CD4-positive, alpha-beta T cell treated with Interferon gamma for 1 hour (primary cell): ENCODE measurements around the gene PCID2.
A peak's percentile ranks its signal among the peaks of the same experiment; 100 is the strongest.

ENCODE experiments used
- DNase-seq: peaks from one replicate; pipeline ENCODE4 v3.0.0-alpha.2; 2020

PCID2 gene

DNA sequence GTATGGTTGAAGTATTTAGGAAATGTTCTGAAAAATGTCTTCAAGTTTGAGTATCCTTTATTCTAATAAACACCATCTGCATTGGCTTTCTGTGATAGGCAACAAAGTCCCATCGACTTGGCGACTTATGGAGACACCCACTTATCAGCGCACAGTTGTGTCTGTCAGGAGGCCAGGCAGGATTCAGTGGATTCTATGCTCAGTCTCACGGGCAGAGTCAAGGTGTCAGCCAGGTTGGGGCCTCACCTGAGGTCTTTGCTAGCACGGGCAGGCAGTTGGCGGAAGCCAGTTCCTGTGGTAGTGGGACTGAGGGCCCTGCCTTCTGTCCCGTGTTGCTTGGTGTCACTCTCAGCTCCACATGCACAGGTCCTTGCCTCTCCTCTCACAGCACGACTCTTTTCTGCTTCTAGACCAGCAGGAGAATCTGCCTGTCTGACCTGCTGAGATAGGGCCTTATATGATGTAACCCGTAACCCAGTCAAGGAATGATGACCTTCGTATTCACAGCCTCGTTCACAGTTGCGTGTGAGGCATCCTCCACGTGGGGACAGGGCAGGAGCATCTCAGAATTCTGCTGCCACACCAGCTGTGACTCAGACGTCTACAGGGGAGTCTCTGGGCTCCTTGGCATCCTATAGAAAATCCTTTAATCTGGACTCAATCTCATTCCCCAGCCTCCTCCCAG is 10.9 kb upstream of the PCID2 start:
- DNase-seq = no peak

DNA sequence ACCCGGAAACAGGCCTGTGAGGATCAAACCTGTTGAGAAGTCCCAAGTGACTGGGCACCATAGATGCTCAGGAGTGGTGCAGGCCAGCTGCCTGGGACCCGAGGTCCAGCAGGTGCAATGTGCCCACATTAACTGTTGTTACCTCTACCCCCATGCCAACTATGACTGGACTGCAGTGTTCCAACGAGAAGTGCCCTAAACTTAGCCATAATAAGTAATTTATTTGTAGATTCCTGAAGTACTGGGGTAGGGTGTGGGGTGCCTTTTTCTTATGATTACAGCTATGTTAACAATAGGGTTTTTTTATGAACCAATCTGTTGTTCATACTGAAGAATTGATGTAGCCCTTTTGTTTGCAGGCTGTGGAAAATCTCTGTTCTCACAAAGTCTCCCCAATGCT is 10.1 kb upstream of the PCID2 start:
- DNase-seq = no peak

DNA sequence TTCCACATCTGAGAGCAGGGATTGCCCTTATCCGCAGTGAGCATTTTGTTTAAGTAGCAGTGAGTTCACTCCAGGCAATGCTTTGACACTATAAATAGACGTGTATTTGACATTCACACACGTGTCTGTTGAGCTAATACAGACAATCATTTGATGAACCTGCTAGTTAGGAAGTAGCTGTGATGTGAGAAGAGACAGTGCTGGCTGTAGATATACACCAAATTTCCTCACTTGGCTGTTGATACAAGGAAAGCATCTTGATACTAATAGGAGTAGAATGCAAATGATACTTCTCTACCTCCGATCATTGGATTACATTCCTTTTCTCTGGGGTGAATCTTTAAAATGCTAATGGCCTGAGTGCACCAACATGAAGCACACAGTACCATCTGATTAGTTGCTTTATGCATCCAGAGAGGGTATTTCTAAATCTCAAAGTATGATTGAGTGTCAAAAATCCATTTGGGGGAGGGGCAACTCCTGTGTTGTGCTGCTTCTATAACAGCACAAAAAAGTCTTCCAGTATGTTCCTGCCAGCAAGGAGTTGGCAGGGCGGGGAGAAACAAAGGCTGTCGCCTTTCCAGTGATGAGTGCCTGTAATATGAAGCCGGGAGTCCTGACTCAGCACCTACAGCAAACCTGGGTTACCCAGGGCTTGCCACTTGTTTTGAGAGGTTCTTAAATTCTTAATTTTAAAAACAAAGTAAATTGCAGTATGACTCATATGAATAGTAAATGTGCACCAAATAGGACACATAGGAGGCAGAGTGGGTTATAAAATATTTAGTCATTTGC is 8.0 kb upstream of the PCID2 start:
- no peak for DNase-seq

DNA sequence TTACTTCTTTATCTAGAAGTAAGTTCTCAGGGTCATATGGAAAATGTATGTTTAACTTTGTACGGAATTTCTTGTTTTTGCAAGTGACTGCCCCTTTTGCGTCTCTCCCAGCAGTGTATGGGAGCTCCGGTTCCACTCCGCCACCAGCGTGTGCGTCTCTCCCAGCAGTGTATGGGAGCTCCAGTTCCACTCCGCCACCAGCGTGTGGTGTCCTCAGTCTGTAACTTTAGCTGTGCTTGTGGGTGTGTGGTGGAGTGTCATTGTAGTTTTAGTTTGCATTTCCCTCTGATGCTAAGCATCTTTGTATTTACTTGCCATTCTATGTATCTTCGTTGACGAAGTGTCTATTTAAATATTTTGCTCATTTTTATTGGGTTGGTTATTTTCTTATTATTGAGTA is 3.3 kb upstream of the PCID2 start:
- no peak for DNase-seq

GRCh38 chr13:113210833-113211232 is 2.4 kb upstream of the PCID2 start:
- DNase-seq = no peak

- DNase-seq = peak; percentile 78
Observed at GRCh38 chr13:113209759-113210421, 1.4 kb upstream of the PCID2 start.

DNA sequence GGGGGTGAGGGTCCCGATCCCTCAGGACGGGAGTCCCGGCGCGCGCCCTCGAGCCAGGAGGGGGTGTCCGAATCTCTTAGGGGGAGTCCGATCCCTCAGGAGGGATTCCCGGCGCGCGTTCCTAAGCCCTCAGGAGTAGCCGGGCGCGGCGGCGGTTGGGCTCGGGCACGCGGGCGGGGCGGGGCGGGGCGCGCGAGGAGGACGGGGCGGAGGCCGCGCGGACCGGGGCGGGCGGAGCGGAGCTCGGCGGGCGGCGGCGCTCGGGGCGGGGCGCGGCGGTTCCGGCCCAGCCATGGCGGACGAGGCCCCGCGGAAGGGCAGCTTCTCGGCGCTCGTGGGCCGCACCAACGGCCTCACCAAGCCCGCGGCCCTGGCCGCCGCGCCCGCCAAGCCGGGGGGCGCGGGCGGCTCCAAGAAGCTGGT is 878 bp upstream of the PCID2 start, which contains the start of gene CUL4A:
Gene CUL4A (plus strand): TSS at position 278 of the 423 bp plus-strand sequence. CDS start 15 bp downstream, at position 293.
- DNase-seq = peak; percentile 66

DNA sequence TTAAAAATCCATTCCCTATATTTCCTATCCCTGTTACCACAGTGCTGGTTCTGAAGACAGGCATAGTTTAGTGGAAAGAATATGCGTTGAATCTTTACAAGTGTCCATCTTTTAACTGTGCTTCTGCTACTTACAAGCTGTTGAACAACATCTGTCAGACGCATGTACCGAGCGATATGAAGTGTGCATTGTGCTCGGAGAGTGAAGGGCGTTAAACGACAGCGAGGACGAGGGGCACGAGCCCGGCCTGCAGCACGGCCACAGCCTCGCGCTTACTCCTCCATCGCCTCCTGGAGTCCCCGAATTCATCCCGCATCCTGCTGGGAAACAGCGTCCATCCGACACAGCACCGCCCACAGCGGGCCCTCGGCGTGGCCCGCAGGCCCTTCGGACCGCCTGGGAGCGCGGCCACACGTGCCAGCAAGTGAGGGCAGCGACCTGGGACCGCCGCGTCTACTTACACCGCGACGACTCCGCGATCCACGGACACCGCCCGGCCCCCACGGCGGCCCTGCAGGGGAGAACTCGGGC is 514 bp downstream of the PCID2 start:
- DNase-seq = no peak

DNA sequence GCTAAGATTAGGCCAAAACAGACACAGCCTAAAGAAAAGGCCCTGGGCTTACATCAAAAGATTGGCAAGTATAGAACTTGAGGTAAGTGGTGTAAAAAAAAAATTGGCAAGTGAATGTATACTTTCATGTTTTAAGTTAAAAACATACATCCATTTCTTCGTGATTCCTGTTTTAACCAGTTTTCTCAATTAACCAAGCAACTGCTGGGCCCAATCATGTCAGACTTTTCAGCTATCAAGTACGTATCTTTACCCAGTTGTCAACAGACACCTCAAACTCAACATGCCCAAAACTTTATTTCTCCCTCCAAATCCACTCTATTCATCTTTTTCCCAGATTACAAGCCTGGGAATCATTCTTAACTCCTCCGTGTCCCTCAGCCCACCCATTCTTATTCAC is 1.0 kb downstream of the PCID2 start:
- DNase-seq = no peak

DNA sequence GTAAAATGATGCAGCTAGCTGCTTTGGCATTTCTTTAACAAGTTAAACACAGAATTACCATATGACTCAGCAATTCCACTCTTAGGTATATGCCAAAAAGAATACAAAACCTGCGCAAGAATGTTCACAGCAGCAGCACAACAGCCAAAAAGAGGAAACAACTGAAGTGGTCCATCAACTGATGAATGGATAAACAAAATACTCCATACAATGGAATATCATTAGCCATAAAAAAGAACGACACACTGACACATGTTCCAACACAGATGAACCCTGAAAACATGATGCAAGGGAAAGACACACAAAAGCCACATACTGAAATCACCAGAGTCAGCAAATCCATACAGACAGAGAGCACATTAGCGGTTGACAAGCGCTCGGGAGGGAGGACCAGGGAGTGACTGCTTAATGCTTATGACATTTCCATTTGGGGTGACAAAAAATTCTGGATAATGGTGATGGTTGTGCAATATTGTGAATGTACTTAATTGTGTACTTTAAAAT is 3.0 kb downstream of the PCID2 start:
- no peak for DNase-seq

DNA sequence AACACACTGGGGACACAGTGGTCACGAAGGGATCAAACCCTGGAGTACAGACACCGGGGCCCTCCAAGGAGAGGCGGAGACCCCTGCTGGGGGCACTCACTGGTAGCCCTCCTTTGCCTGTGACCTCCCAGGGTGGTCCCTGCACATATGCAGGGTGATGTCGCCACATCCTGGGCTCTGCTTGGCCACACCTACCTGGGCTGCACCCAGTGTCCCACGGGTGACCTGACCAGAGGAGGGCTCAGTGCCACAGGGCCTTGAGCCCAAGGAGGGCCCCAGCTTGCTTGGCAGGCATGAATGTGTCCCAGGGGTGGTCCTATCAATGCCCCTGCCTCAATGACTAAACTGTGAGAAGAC is 4.1 kb downstream of the PCID2 start:
- DNase-seq = no peak

DNA sequence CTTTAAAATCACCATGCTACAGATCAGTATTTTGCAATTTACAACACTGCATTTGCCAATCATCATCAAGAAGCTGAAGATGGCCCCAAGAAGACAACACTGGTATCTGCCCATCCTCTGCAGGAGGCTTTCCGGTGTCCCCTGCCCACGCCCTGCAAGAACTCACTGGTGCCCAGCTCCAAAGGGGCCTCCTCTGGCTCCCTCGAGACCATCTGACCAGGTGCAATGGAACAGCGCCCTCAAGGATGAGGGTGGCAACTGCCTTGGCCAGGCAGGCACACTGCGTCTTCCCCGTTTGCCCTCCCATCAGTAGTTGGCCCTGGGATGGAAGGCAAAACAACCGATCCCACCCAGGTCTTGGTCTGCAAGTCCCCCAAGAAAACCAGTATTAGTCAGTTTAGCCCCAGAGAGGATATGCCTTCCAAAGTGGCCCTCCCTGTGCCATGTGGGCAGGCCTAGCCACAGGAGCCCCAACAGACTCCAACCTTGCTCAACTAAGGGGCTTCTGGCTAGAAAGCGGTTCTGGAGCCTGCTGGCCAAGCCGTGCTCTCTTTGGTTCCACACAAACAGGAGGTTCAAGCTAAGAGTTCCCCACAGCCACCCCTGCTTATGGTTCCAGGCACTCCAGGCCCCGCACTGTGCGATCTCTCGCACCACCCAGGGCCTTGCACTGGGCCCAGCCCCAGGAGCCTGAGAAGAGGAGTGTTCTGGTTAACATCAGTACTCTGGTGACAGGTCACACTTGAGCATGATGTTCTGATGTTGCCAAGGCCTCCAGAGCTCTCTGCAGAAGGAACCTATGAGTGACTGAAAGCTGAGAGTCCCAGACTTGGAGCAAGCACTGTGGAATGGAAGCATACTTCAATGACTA is 4.7 kb downstream of the PCID2 start:
- DNase-seq = no peak

DNA sequence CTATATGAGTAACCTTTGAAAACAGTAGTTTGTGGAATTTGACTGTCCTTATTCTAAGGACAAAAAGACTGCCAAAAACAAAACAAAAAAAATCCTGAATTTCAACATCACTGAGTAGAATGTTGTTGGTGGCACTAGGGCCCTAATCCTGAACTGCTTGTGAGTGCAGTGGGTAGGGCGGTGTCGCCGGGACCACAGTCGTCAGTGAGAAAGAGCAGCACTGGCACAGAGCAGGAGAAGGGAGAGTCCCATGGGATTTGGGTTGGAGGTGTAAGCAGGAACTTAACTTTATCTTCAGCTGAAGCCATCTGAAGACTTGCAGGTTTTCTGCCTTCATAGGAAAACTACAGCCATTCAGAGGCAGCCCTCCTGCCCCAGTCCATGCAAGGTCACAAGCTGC is 5.6 kb downstream of the PCID2 start:
- DNase-seq = no peak

DNA sequence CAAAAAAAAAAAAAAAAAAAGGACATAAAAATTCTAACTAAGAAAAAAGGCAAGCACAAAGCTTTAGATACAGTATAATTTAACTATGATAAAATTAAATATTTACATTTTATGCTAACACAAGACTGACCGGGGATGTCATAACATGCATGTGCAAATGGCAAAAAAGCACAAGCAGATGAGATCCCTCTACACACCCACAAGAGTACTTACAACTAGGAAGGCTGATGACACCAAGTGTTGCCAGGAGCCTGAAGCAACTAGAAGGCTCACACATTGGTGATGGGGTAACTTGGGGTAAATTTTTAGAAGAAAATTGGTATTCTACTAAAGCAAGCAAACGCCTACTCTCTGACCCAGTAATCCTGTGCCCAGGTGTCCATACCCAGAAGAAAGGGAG is 6.7 kb downstream of the PCID2 start:
- no peak for DNase-seq

- no peak for DNase-seq
Observed at GRCh38 chr13:113196970-113197737, 11.3 kb downstream of the PCID2 start.

- no peak for DNase-seq
Observed at GRCh38 chr13:113195360-113195759, 13.1 kb downstream of the PCID2 start.

- DNase-seq = no peak
Observed at GRCh38 chr13:113192902-113193301, 15.6 kb downstream of the PCID2 start.

GRCh38 chr13:113192279-113192678 is 16.2 kb downstream of the PCID2 start:
- DNase-seq = no peak

GRCh38 chr13:113190181-113190580 is 18.3 kb downstream of the PCID2 start:
- DNase-seq = no peak

- no peak for DNase-seq
Observed at GRCh38 chr13:113187883-113188665, 20.4 kb downstream of the PCID2 start.

- DNase-seq = peak; percentile 73
Observed at GRCh38 chr13:113187263-113187669, 21.2 kb downstream of the PCID2 start.
